Skeletal muscle satellite cell (primary cell): ENCODE measurements around the gene FBXO27. TPM values are rescaled to one million over a fixed set of nuclear protein-coding genes. Genes with fewer than 3 reads are reported as not detected.
"Not testable (repeated sequence)": the region's sequence is repeated elsewhere in the genome, so short reads cannot be mapped to it uniquely, and the experiment has no call there.

Experiments used
- H3K27me3 ChIP-seq: 2 replicates; pipeline ENCODE4 v1.7.0; 2013; ENCODE audit warnings: low read length; ENCODE audit not compliant: control insufficient read depth, insufficient read depth
- H3K36me3 ChIP-seq: 2 replicates; pipeline ENCODE4 v1.7.0; 2013; ENCODE audit warnings: mild to moderate bottlenecking, control low read depth, low read length; ENCODE audit not compliant: insufficient read depth
- H3K4me1 ChIP-seq: 2 replicates; pipeline ENCODE4 v1.7.0; 2013; ENCODE audit warnings: low read length; ENCODE audit not compliant: control insufficient read depth, insufficient read depth
- H3K4me2 ChIP-seq: 2 replicates; pipeline ENCODE4 v1.7.0; 2013; ENCODE audit warnings: mild to moderate bottlenecking, low read length
- H3K4me3 ChIP-seq: 2 replicates; pipeline ENCODE4 v1.7.0; 2013; ENCODE audit warnings: low read length
- H3K9ac ChIP-seq: 2 replicates; pipeline ENCODE4 v1.7.0; 2013; ENCODE audit warnings: mild to moderate bottlenecking, low read depth, low read length, moderate library complexity
- H3K9me3 ChIP-seq: replicated peaks from 2 replicates; pipeline ENCODE4 v1.7.0; 2013; ENCODE audit warnings: mild to moderate bottlenecking, control low read depth, low read length
- total RNA-seq: library from RNA; depleted of rRNA; stranded (reverse); fragments of >200 nt; gene quantifications from 2 replicates; pipeline ENCODE4 v1.2.3, GENCODE V29; 2012; rRNA removed

Gene FBXO27
- total RNA-seq, result 2.5 and 2.6 TPM in 2 replicates

- peaks cover 23% of the 10 kb centered on the region for H3K4me1 ChIP-seq
- H3K4me2 ChIP-seq, result peak within 1 kb of the TSS; percentile 94
- peak within 1 kb of the TSS; percentile 72 for H3K4me3 ChIP-seq
- no peaks in the 10 kb centered on the region for H3K9me3 ChIP-seq
- H3K27me3 ChIP-seq, result peaks cover 18% of the 10 kb centered on the region
- H3K9ac ChIP-seq, result peak within 1 kb of the TSS; percentile 48
- H3K36me3 ChIP-seq, result no peaks in the 10 kb centered on the region
Observed at GRCh38 chr19:39032063-39032918, at the start of gene FBXO27. Gene FBXO27 (minus strand): TSS chr19:39032549. CDS start chr19:39032227, 322 bp downstream.

- H3K36me3 ChIP-seq, result no peaks in the 10 kb centered on the region
- no peak overlapping the region for H3K4me3 ChIP-seq
- H3K4me2 ChIP-seq, result no peak overlapping the region
- no peak overlapping the region for H3K9ac ChIP-seq
- H3K4me1 ChIP-seq, result peaks cover 25% of the 10 kb centered on the region
- no peaks in the 10 kb centered on the region for H3K9me3 ChIP-seq
- H3K27me3 ChIP-seq, result peaks cover 30% of the 10 kb centered on the region
Observed at GRCh38 chr19:39080431-39080830, 48.1 kb upstream of the FBXO27 start.

- Histone ChIP-seq H3K9me3 (no peaks in the 10 kb centered on the region), H3K4me1 (peaks cover 24% of the 10 kb centered on the region), H3K4me2 (peak overlapping the region; percentile 39), H3K36me3 (no peaks in the 10 kb centered on the region), H3K27me3 (peaks cover 13% of the 10 kb centered on the region), H3K9ac (peak overlapping the region; percentile 4), H3K4me3 (no peak overlapping the region)
Observed at GRCh38 chr19:39078436-39079200, 46.3 kb upstream of the FBXO27 start.

- Histone ChIP-seq H3K9me3 (no peaks in the 10 kb centered on the region), H3K4me1 (peaks cover 23% of the 10 kb centered on the region), H3K4me3 (no peak overlapping the region), H3K4me2 (no peak overlapping the region), H3K9ac (no peak overlapping the region), H3K36me3 (no peaks in the 10 kb centered on the region), H3K27me3 (peaks cover 2% of the 10 kb centered on the region)
Observed at GRCh38 chr19:39077323-39077722, 45.0 kb upstream of the FBXO27 start.

GRCh38 chr19:39074942-39075341 lies 42.6 kb upstream of the FBXO27 start:
- Histone ChIP-seq H3K9me3 (no peaks in the 10 kb centered on the region), H3K36me3 (no peaks in the 10 kb centered on the region), H3K4me3 (no peak overlapping the region), H3K27me3 (no peaks in the 10 kb centered on the region), H3K4me1 (peaks cover 28% of the 10 kb centered on the region), H3K9ac (no peak overlapping the region), H3K4me2 (no peak overlapping the region)

GRCh38 chr19:39074205-39074692 lies 41.9 kb upstream of the FBXO27 start:
- no peaks in the 10 kb centered on the region for H3K9me3 ChIP-seq
- H3K4me3 ChIP-seq, result no peak overlapping the region
- no peak overlapping the region for H3K9ac ChIP-seq
- no peak overlapping the region for H3K4me2 ChIP-seq
- H3K27me3 ChIP-seq, result no peaks in the 10 kb centered on the region
- H3K36me3 ChIP-seq, result no peaks in the 10 kb centered on the region
- H3K4me1 ChIP-seq, result peaks cover 27% of the 10 kb centered on the region

GRCh38 chr19:39070888-39071287 lies 38.5 kb upstream of the FBXO27 start:
- no peak overlapping the region for H3K4me2 ChIP-seq
- no peaks in the 10 kb centered on the region for H3K9me3 ChIP-seq
- peaks cover 21% of the 10 kb centered on the region for H3K4me1 ChIP-seq
- H3K9ac ChIP-seq, result no peak overlapping the region
- no peak overlapping the region for H3K4me3 ChIP-seq
- no peaks in the 10 kb centered on the region for H3K36me3 ChIP-seq
- no peaks in the 10 kb centered on the region for H3K27me3 ChIP-seq

GRCh38 chr19:39068259-39068658 lies 35.9 kb upstream of the FBXO27 start:
- H3K4me1 ChIP-seq, H3K9ac ChIP-seq: not testable (repeated sequence)

GRCh38 chr19:39067104-39067503 lies 34.8 kb upstream of the FBXO27 start:
- H3K9ac ChIP-seq, result no peak overlapping the region
- peaks cover 5% of the 10 kb centered on the region for H3K4me1 ChIP-seq
- H3K27me3 ChIP-seq, result no peaks in the 10 kb centered on the region

More at GRCh38 chr19:39068259-39068658, 35.9 kb upstream of the FBXO27 start:
- H3K9me3 ChIP-seq, H3K27me3 ChIP-seq, H3K4me2 ChIP-seq, H3K4me3 ChIP-seq, H3K36me3 ChIP-seq: not testable (repeated sequence)

GRCh38 chr19:39065928-39066327 lies 33.6 kb upstream of the FBXO27 start:
- Histone ChIP-seq H3K4me1 (peaks cover 3% of the 10 kb centered on the region), H3K9ac (no peak overlapping the region), H3K36me3 (no peaks in the 10 kb centered on the region), H3K9me3 (no peaks in the 10 kb centered on the region), H3K27me3 (peaks cover 4% of the 10 kb centered on the region), H3K4me2 (no peak overlapping the region), H3K4me3 (no peak overlapping the region)

More at GRCh38 chr19:39067104-39067503, 34.8 kb upstream of the FBXO27 start:
- Histone ChIP-seq H3K4me3 (no peak overlapping the region), H3K36me3 (no peaks in the 10 kb centered on the region), H3K4me2 (no peak overlapping the region), H3K9me3 (no peaks in the 10 kb centered on the region)

- H3K36me3 ChIP-seq, result no peaks in the 10 kb centered on the region
- no peak overlapping the region for H3K4me3 ChIP-seq
- no peaks in the 10 kb centered on the region for H3K4me1 ChIP-seq
- no peaks in the 10 kb centered on the region for H3K9me3 ChIP-seq
- H3K9ac ChIP-seq, result no peak overlapping the region
- H3K27me3 ChIP-seq, result peaks cover 7% of the 10 kb centered on the region
- no peak overlapping the region for H3K4me2 ChIP-seq
Observed at GRCh38 chr19:39064405-39064804, 32.1 kb upstream of the FBXO27 start.
